HG03378 (cell line): ENCODE measurements around the gene PRKN.

Experiments used
- ATAC-seq: cut with Tn5 transposase; IDR thresholded peaks from one replicate; pipeline ENCODE4 v1.9.1; 2021; ENCODE audit warnings: mild to moderate bottlenecking, moderate library complexity; ENCODE audit not compliant: unreplicated experiment

The PRKN gene

GRCh38 chr6:162260027-162260426, 467.5 kb downstream of the PRKN start:
- no peak for ATAC-seq

- no peak for ATAC-seq
These were observed 468.9 kb downstream of the PRKN start for GRCh38 chr6:162258647-162259046.

DNA sequence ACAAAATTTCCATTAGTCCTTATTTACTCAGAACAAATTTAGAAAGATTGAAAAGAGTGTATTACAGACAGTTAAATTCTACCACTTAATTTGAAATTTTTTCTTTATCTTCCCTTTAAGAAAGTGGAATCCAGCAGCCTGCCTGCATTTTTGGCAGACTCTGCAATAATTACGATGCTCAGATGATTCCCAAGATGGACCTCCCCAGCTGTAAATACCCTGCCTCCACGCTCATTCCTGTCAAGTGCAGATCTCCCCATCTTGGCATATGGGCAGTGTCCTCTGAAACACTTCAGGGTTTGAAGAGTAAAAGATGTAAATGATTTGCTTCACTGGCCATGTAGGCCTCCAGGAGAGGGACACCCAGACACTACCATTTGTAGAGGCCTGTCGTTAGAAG, 471.2 kb downstream of the PRKN start:
- no peak for ATAC-seq

GRCh38 chr6:162251257-162251656, 476.3 kb downstream of the PRKN start:
- no peak for ATAC-seq

DNA sequence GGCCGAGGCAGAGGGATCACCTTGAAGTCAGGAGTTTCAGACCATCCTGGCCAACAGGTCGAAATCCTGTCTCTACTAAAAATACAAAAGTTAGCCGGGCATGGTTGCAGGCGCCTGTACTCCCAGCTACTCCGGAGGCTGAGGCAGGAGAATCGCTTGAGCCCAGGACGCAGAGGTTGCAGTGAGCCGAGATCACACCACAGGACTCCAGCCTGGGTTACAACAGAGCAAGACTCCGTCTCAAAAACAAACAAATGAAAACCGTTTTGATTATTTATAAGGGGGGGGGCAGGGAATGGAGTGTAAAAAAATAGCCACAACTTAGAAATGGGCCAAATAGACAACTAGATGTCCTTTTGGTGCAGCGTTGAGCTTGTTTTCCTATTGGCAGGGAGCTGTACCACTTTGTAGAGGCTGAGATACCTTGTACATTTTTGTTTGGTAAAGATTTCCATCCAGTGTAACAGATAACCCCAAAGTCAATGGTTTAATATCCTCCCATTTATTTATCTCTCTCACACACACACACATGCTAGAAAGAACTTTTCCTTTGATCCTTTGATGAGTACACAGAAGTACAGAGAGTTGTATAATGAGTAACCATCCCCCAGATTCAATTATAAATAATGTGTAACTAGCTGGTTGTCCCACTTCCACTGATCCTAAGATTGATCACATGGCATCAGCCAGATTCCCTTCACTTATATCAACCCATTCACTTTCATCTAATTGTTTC, 477.5 kb downstream of the PRKN start:
- ATAC-seq, result no peak

GRCh38 chr6:162245830-162246420, 481.6 kb downstream of the PRKN start:
- ATAC-seq, result no peak

DNA sequence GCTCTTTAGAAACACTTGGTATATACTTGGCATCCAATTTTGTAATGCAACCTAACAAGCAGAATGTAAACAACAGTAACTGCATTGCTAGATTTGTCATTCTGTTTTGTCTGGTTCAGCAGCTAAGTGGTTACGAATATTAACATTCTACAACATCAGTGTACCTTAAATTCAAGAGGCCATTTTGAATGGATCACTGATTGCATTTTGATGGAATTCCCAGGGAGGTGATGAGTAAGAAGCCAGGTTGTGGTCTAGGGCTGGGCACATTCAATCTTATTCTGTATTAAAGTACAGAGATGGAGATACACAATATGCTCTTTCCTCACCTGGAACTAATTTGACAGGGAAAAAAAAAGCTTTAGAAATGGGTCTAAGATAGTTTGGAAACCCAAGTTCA, 483.5 kb downstream of the PRKN start:
- no peak for ATAC-seq

GRCh38 chr6:162242915-162243314, 484.7 kb downstream of the PRKN start:
- no peak for ATAC-seq

GRCh38 chr6:162239330-162239729, 488.2 kb downstream of the PRKN start:
- no peak for ATAC-seq

DNA sequence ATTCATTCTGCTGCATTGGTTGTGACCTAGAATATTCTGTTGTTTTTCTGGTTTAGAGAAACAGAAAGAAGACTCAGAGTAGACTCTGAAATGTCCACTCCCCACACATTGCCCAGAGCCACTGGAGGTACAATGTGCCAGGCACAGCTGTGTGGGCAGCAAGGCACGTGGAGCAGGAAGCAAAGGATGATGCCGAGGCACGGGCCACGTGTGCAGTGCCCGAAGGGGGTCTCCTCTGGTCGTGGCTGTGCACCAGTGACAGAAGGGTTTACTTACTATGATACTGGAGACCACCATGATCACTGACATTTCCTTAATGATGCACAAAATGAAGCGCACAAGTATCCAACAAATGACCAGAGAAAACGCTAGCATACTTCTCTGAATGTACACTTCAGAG, 488.9 kb downstream of the PRKN start:
- ATAC-seq, result no peak

GRCh38 chr6:162237331-162237730, 490.2 kb downstream of the PRKN start:
- ATAC-seq, result no peak

- no peak for ATAC-seq
These were observed 492.9 kb downstream of the PRKN start for GRCh38 chr6:162234631-162235030.

DNA sequence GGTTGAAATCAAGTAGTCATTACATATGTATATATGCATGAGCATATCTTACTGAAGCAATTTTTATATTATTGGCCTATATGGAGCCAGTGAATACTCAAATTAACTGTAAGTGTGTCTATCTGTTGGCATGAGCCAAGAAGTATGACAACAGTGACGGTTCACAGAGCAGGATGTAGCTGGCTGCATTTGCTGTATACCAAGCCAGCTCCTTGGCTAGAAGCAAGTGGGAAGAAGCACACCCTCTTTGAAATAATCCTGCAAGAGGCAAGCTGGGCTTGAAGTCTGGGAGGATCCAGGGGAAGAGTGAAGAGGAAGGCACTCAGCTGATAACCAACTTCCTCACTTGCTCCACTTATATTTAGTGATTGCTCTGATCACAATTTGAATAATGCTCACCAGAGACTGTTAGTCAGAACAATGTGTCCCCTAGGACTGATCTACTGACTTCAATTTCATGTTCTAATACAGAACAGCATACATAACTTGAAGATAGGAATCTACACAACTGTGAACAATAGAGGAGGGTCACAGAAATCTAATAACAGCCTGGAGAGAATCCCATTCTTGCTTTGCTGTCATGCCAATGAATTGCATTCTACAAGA, 497.3 kb downstream of the PRKN start:
- ATAC-seq, result no peak

GRCh38 chr6:162229093-162229492, 498.5 kb downstream of the PRKN start:
- ATAC-seq, result no peak

DNA sequence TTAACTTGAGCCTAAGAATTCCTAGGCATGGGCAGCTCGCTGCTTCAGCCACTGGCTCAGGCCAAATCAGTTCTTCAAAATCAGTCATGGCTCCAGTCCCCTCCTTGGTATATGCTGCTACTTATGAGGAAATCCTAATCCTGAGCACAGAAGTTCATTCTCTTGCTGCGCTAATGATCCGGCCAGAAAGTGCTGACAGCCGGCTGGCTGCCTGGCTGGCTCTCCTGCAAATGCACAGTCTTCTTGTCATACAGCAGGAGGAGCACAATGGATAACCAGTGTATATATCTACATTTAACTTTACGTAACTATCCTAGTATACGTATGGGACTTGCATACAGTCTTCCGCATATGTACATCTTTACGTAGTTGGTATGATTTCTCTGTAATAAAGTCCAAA, 500.8 kb downstream of the PRKN start:
- ATAC-seq, result no peak

DNA sequence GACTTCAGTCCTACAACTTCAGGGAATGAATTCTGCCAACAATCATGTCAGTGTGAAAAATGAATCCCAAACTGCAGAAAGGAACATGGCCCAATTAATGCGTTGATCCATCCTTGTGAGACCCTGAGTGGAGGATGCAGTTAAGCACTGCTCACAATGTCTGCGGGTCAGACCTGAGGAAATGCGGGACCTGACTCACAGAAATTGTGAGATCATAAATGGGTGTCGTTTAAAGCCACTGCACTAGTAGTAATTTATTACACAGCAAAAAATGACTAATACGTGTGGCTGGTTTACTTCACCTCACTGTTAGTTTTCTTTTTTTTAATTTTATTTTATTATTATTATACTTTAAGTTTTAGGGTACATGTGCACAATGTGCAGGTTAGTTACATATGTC, 505.0 kb downstream of the PRKN start:
- ATAC-seq, result no peak

DNA sequence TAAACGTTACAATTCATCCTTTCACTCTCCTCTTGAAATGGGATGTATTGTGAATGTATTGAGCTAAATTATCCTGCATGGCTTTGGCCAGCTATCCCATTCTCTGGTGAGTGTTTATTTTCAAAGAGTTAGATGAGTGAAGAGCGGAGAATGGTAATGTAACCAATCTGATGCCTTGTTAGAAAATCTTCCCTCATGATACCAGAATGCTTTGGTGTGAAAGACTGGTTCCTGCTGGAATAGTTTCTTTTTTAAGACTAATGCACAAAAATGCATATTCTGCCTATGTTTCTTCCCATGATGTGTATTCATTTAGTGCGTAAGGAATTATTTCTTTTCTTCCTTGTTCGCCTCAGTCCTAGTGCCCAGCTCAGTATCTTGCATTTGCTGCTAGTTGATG, 506.7 kb downstream of the PRKN start:
- ATAC-seq, result no peak

GRCh38 chr6:162219266-162219665, 508.3 kb downstream of the PRKN start:
- no peak for ATAC-seq

GRCh38 chr6:162217811-162218493, 509.6 kb downstream of the PRKN start:
- no peak for ATAC-seq

GRCh38 chr6:162217058-162217457, 510.5 kb downstream of the PRKN start:
- ATAC-seq, result no peak

DNA sequence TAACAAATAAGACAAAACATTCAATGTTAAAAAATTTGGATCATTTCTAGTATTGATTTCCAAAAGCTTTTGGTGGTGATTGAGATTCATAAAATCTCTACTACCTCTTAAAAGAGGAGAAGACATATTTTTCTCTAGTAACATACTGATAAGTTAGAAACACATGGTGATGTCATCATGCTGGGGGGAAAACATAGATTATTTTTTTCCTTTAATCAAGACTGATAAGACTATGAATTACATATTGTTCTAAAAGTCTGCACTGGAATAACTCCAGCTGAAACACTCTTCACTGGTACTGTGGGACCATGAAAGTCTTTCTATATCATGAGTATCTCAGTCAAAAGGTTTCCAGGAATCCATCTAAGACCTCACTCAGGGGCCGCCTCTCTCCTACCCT, 515.8 kb downstream of the PRKN start:
- no peak for ATAC-seq

GRCh38 chr6:162211022-162211421, 516.5 kb downstream of the PRKN start:
- no peak for ATAC-seq
